Naive thymus-derived CD4-positive, alpha-beta T cell (primary cell): ENCODE measurements around the gene ZNF383. TPM values are rescaled to one million over a fixed set of nuclear protein-coding genes. Genes with fewer than 3 reads are reported as not detected.

Source experiments
- ATAC-seq: fragments of 150-1000 bp; cut with Tn5 transposase; 2 replicates; pipeline ENCODE4 v1.10.0; 2021; ENCODE audit warnings: mild to moderate bottlenecking, moderate library complexity
- CTCF ChIA-PET: fragments of 350-600 bp; sonication (Branson Sonifier 250); formaldehyde crosslinking; loops from one replicate; lab custom pipeline; 2021; ENCODE audit warnings: antibody characterized with exemption; lab: Charles Lee
- POLR2A ChIA-PET: fragments of 350-600 bp; sonication (Branson Sonifier 250); formaldehyde crosslinking; loops from one replicate; lab custom pipeline; 2021; ENCODE audit warnings: antibody characterized with exemption, inconsistent platforms; lab: Charles Lee
- DNase-seq, 9 donors: peaks; one replicate each; pipeline versions ENCODE4 v3.0.0 to v3.0.0-alpha.2; 2020 to 2022; ENCODE audit warnings: mixed read lengths in 1 of 9
- H3K27ac ChIP-seq: one replicate; pipeline ENCODE4 v1.7.0; 2013; ENCODE audit warnings: mild to moderate bottlenecking, low read depth, low read length, moderate library complexity
- H3K27me3 ChIP-seq, 2 donors: one replicate each; pipeline ENCODE4 v1.7.0; 2013; ENCODE audit warnings: low read length in 2 of 2, mild to moderate bottlenecking in 2 of 2, moderate library complexity in 2 of 2; ENCODE audit not compliant: control insufficient read depth in 2 of 2, insufficient read depth in 2 of 2
- H3K36me3 ChIP-seq, 3 experiments: 1 replicate in 2 of 3; 2 replicates in 1 of 3; pipeline ENCODE4 v1.7.0; 2013; ENCODE audit warnings: low read length in 3 of 3, mild to moderate bottlenecking in 3 of 3, moderate library complexity in 1 of 3; ENCODE audit not compliant: insufficient read depth in 3 of 3, control insufficient read depth in 2 of 3
- H3K4me1 ChIP-seq, 2 donors: one replicate each; pipeline ENCODE4 v1.7.0; 2013; ENCODE audit warnings: low read length in 2 of 2, mild to moderate bottlenecking in 2 of 2, moderate library complexity in 1 of 2; ENCODE audit not compliant: control insufficient read depth in 2 of 2, insufficient read depth in 2 of 2
- H3K4me3 ChIP-seq: 2 replicates; pipeline ENCODE4 v1.7.0; 2013; ENCODE audit warnings: mild to moderate bottlenecking, low read length
- H3K9me3 ChIP-seq, 3 experiments: 1 replicate in 2 of 3; 2 replicates in 1 of 3; pipeline ENCODE4 v1.7.0; 2013; ENCODE audit warnings: low read length in 3 of 3; ENCODE audit not compliant: control insufficient read depth in 2 of 3
- H3K27ac Mint-ChIP-seq, 9 donors: one replicate each; pipeline ENCODE4 v1.8.0; 2020 to 2022; ENCODE audit warnings: mixed read lengths in 9 of 9, mild to moderate bottlenecking in 8 of 9, moderate library complexity in 5 of 9, inconsistent platforms in 2 of 9
- H3K27me3 Mint-ChIP-seq, 5 donors: one replicate each; pipeline ENCODE4 v1.8.0; 2021 to 2022; ENCODE audit warnings: mixed read lengths in 5 of 5, mild to moderate bottlenecking in 1 of 5
- H3K36me3 Mint-ChIP-seq, 5 donors: one replicate each; pipeline ENCODE4 v1.8.0; 2020 to 2022; ENCODE audit warnings: mixed read lengths in 5 of 5, mild to moderate bottlenecking in 3 of 5, inconsistent platforms in 1 of 5
- H3K4me1 Mint-ChIP-seq, 7 donors: one replicate each; pipeline ENCODE4 v1.8.0; 2020 to 2022; ENCODE audit warnings: mixed read lengths in 7 of 7, mild to moderate bottlenecking in 3 of 7, inconsistent platforms in 1 of 7
- H3K4me3 Mint-ChIP-seq, 10 donors: one replicate each; pipeline ENCODE4 v1.8.0; 2020 to 2022; ENCODE audit warnings: mild to moderate bottlenecking in 10 of 10, mixed read lengths in 10 of 10, moderate library complexity in 6 of 10, inconsistent platforms in 2 of 10
- H3K9me3 Mint-ChIP-seq, 11 donors: one replicate each; pipeline ENCODE4 v1.8.0; 2020 to 2022; ENCODE audit warnings: mixed read lengths in 11 of 11, mild to moderate bottlenecking in 4 of 11, inconsistent platforms in 1 of 11, moderate library complexity in 1 of 11
- intact Hi-C, 2 donors: fragments of 100-400 bp; cut with micrococcal nuclease; formaldehyde crosslinking; loops; one replicate each; pipeline ENCODE4 v1.15.1; 2023
- polyA plus RNA-seq, 2 donors: library from polyadenylated mRNA; unstranded; fragments of 300-500 nt; fragmentation: Illumina TruSeq; gene quantifications; one replicate each; pipeline ENCODE4 v1.2.3, GENCODE V29; 2021
- total RNA-seq, 6 experiments: library from RNA in 5 of 6; stranded (reverse) in 5 of 6; gene quantifications; 1 replicate in 5 of 6; 2 replicates in 1 of 6; pipeline ENCODE4 v1.2.3 and lab custom pipeline; 2021 to 2026

The ZNF383 gene
- total and polyA plus RNA-seq, 7 experiments from 2014 or later = 11.8 to 33.4 (median 15.7) TPM

- Histone ChIP-seq H3K9me3 (peaks cover 0 to 31% (median 0%) of the 10 kb centered on the region in 3 experiments), H3K4me1 (no peaks in the 10 kb centered on the region), H3K27ac (no peak overlapping the region), H3K4me3 (no peak overlapping the region), H3K27me3 (no peaks in the 10 kb centered on the region), H3K36me3 (peaks cover 0 to 37% (median 4%) of the 10 kb centered on the region in 3 experiments)
- H3K27ac Mint-ChIP-seq = no peak overlapping the region
- H3K9me3 Mint-ChIP-seq = peaks cover 0 to 92% (median 56%) of the 10 kb centered on the region in 11 donors
- H3K4me1 Mint-ChIP-seq = peaks cover 0 to 2% (median 0%) of the 10 kb centered on the region in 7 donors
- intact Hi-C loops = no loop called here
- ChIA-PET CTCF (no interaction called here), POLR2A (interaction anchor here (0.6 to 1.2 kb wide), 2 partner anchors 9 to 625 kb away, joined by 3 read pairs; partner anchors contain the start of gene ZNF529)
- H3K4me3 Mint-ChIP-seq = no peak overlapping the region
- peaks cover 17 to 90% (median 69%) of the 10 kb centered on the region in 5 donors for H3K36me3 Mint-ChIP-seq
- ATAC-seq (no peak), DNase-seq (no peak)
- H3K27me3 Mint-ChIP-seq = no peaks in the 10 kb centered on the region
Measured at GRCh38 chr19:37197768-37198167, 20.2 kb upstream of the ZNF383 start.

- Histone ChIP-seq H3K36me3 (peaks cover 0 to 33% (median 0%) of the 10 kb centered on the region in 3 experiments), H3K27ac (peak overlapping the region; percentile 94), H3K27me3 (no peaks in the 10 kb centered on the region), H3K4me3 (peak overlapping the region; percentile 93), H3K4me1 (peaks cover 0 to 6% of the 10 kb centered on the region in 2 donors), H3K9me3 (peaks cover 0 to 8% (median 0%) of the 10 kb centered on the region in 3 experiments)
- no peak for ATAC-seq
- Mint-ChIP-seq H3K9me3 (peaks cover 6 to 62% (median 26%) of the 10 kb centered on the region in 11 donors), H3K36me3 (peaks cover 9 to 56% (median 48%) of the 10 kb centered on the region in 5 donors), H3K27me3 (no peaks in the 10 kb centered on the region), H3K4me3 (peak overlapping the region; percentile 90 to 97 (median 92)), H3K4me1 (peaks cover 21 to 32% (median 31%) of the 10 kb centered on the region in 7 donors), H3K27ac (peak overlapping the region; percentile 74 to 99 (median 91))
- intact Hi-C loops = loop anchor here (1.0 to 10.0 kb wide), 19 partner anchors 45 to 1165 kb away; partner anchors contain the start of genes ZNF260 (in 2 of the 2), ZNF568 (in 2 of the 2), ZNF585A (in 2 of the 2) and ZNF829 (in 2 of the 2)
- POLR2A ChIA-PET = interaction anchor here (0.5 to 1.8 kb wide), 27 partner anchors 9 to 1003 kb away, joined by 3 to 14 read pairs (median 4); partner anchors contain the start of genes ZNF146, ZNF345, ZNF420 and ZNF527
- no peak for DNase-seq
- CTCF ChIA-PET = interaction anchor here (0.6 to 1.3 kb wide), 3 partner anchors 13 to 139 kb away, joined by 3 read pairs; partner anchors contain the start of gene ZNF420
Measured at GRCh38 chr19:37217480-37217774, 587 bp upstream of the ZNF383 start.

GRCh38 chr19:37218592-37218935, 550 bp downstream of the ZNF383 start:
- intact Hi-C loops = loop anchor here (1.0 to 10.0 kb wide), 19 partner anchors 8 to 1166 kb away; partner anchors contain the start of genes ZNF345 (in 2 of the 2), ZNF527 (in 2 of the 2), ZNF585B (in 2 of the 2) and KCNK6 (in 1 of the 2)
- H3K36me3 ChIP-seq = peaks cover 0 to 43% (median 0%) of the 10 kb centered on the region in 3 experiments
- peak overlapping the region; percentile 94 for H3K27ac ChIP-seq
- Mint-ChIP-seq H3K27ac (peak overlapping the region; percentile 74 to 99 (median 91)), H3K4me3 (peak overlapping the region; percentile 90 to 97 (median 92)), H3K4me1 (peaks cover 21 to 33% (median 31%) of the 10 kb centered on the region in 7 donors), H3K9me3 (peaks cover 6 to 63% (median 30%) of the 10 kb centered on the region in 11 donors), H3K27me3 (no peaks in the 10 kb centered on the region), H3K36me3 (peaks cover 12 to 61% (median 53%) of the 10 kb centered on the region in 5 donors)
- peak overlapping the region; percentile 93 for H3K4me3 ChIP-seq
- ATAC-seq = no peak
- H3K9me3 ChIP-seq = peaks cover 0 to 17% (median 0%) of the 10 kb centered on the region in 3 experiments
- H3K4me1 ChIP-seq = peaks cover 0 to 6% of the 10 kb centered on the region in 2 donors
- no peaks in the 10 kb centered on the region for H3K27me3 ChIP-seq
- ChIA-PET CTCF (no interaction called here), POLR2A (no interaction called here)
- DNase-seq = no peak

- no peak overlapping the region for H3K4me3 ChIP-seq
- H3K27me3 ChIP-seq = no peaks in the 10 kb centered on the region
- ChIA-PET POLR2A (no interaction called here), CTCF (no interaction called here)
- peaks cover 0 to 23% (median 0%) of the 10 kb centered on the region in 3 experiments for H3K9me3 ChIP-seq
- Mint-ChIP-seq H3K27me3 (no peaks in the 10 kb centered on the region), H3K9me3 (peaks cover 5 to 75% (median 29%) of the 10 kb centered on the region in 11 donors), H3K4me1 (peaks cover 21 to 33% (median 31%) of the 10 kb centered on the region in 7 donors), H3K27ac (peak overlapping the region in 1 of 9 donors; percentile 86), H3K36me3 (peaks cover 12 to 66% (median 62%) of the 10 kb centered on the region in 5 donors), H3K4me3 (peak overlapping the region in 5 of 10 donors; percentile 6 to 92 (median 45))
- no peak overlapping the region for H3K27ac ChIP-seq
- peaks cover 0 to 6% of the 10 kb centered on the region in 2 donors for H3K4me1 ChIP-seq
- DNase-seq (no peak), ATAC-seq (no peak)
- peaks cover 0 to 55% (median 3%) of the 10 kb centered on the region in 3 experiments for H3K36me3 ChIP-seq
- intact Hi-C loops = no loop called here
Measured at GRCh38 chr19:37220383-37220782, 2.4 kb downstream of the ZNF383 start.

GRCh38 chr19:37221136-37221535, 3.1 kb downstream of the ZNF383 start:
- Histone ChIP-seq H3K27ac (no peak overlapping the region), H3K4me3 (no peak overlapping the region), H3K4me1 (peaks cover 0 to 6% of the 10 kb centered on the region in 2 donors), H3K9me3 (peaks cover 0 to 31% (median 1%) of the 10 kb centered on the region in 3 experiments), H3K36me3 (peaks cover 1 to 62% (median 3%) of the 10 kb centered on the region in 3 experiments), H3K27me3 (no peaks in the 10 kb centered on the region)
- POLR2A ChIA-PET = no interaction called here
- CTCF ChIA-PET = no interaction called here
- H3K27ac Mint-ChIP-seq = no peak overlapping the region
- no peaks in the 10 kb centered on the region for H3K27me3 Mint-ChIP-seq
- peak overlapping the region in 2 of 10 donors; percentile 6 to 27 for H3K4me3 Mint-ChIP-seq
- H3K36me3 Mint-ChIP-seq = peaks cover 15 to 73% (median 63%) of the 10 kb centered on the region in 5 donors
- peaks cover 21 to 33% (median 31%) of the 10 kb centered on the region in 7 donors for H3K4me1 Mint-ChIP-seq
- DNase-seq (no peak), ATAC-seq (no peak)
- intact Hi-C loops = no loop called here
- H3K9me3 Mint-ChIP-seq = peaks cover 6 to 76% (median 33%) of the 10 kb centered on the region in 11 donors

GRCh38 chr19:37226248-37226647, 8.2 kb downstream of the ZNF383 start:
- Histone ChIP-seq H3K4me1 (no peaks in the 10 kb centered on the region), H3K9me3 (peaks cover 0 to 64% (median 17%) of the 10 kb centered on the region in 3 experiments), H3K4me3 (no peak overlapping the region), H3K27me3 (no peaks in the 10 kb centered on the region), H3K36me3 (peaks cover 12 to 77% (median 24%) of the 10 kb centered on the region in 3 experiments), H3K27ac (no peak overlapping the region)
- intact Hi-C loops = no loop called here
- Mint-ChIP-seq H3K27ac (no peak overlapping the region), H3K27me3 (no peaks in the 10 kb centered on the region), H3K4me3 (peak overlapping the region in 1 of 10 donors; percentile 27), H3K9me3 (peaks cover 6 to 97% (median 54%) of the 10 kb centered on the region in 11 donors), H3K4me1 (peaks cover 0 to 5% (median 0%) of the 10 kb centered on the region in 7 donors), H3K36me3 (peaks cover 28 to 76% (median 65%) of the 10 kb centered on the region in 5 donors)
- ATAC-seq (no peak), DNase-seq (no peak)
- ChIA-PET POLR2A (no interaction called here), CTCF (interaction anchor here (0.7 kb wide), 1 partner anchor 585 kb away, joined by 4 read pairs; no protein-coding TSS in a partner anchor)
